GM04504 (cell line): ENCODE measurements around the gene SCCPDH.

Experiments
- DNase-seq: peaks from one replicate; pipeline ENCODE4 v3.0.0-alpha.2; 2012; ENCODE audit warnings: low read depth

The SCCPDH gene

DNA sequence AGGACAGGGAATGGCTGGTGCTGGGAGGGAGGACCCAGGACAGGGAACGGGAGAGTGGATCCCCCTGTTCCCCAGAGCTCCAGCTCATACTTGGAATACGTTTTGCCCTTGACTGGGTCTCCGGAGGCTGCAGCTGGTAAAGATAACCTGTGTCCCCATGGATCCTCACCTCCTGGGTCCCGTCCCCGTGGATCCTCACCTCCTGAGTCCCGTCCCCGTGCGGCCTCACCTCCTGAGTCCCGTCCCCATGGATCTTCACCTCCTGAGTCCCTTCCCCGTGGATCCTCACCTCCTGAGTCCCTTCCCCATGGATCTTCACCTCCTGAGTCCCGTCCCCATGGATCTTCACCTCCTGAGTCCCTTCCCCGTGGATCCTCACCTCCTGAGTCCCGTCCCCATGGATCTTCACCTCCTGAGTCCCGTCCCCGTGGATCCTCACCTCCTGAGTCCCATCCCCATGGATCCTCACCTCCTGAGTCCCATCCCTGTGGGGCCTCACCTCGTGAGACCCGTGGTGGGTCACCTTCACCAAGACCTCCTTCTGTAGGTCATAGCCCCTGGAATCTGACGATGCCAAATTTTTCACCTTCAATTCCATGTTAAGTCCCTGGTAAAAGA lies 61.4 kb downstream of the SCCPDH start:
- DNase-seq: no peak

DNA sequence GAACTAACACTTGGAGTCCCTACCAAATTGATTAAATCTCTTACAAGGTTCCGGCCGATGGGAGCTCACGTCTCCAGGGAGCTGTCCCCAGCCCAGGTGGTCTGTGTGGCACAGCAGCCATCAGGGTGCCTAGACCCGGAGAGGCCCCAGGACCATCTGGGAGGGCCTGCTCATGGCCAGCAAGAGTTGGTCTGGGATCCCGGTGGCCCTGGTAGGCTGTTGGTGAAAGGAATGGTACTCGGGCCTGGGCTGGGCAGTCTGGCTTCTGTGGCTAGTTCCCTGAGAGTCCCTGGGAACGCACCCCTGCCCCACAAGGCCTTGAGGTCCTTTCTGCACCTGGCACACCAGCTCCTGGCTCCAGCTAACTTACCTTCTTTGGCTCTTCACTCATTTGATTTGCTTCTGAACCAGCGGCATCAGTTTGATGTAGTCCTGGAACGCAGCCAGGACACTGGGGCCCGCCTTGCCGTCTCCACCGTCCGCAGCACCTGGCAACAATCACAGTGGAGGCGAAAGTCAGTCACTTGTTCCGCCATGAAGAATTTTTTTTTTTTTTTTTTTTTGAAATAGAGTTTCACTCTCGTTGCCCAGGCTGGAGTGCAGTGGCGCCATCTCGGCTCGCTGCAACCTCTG lies 62.5 kb downstream of the SCCPDH start:
- no peak for DNase-seq

DNA sequence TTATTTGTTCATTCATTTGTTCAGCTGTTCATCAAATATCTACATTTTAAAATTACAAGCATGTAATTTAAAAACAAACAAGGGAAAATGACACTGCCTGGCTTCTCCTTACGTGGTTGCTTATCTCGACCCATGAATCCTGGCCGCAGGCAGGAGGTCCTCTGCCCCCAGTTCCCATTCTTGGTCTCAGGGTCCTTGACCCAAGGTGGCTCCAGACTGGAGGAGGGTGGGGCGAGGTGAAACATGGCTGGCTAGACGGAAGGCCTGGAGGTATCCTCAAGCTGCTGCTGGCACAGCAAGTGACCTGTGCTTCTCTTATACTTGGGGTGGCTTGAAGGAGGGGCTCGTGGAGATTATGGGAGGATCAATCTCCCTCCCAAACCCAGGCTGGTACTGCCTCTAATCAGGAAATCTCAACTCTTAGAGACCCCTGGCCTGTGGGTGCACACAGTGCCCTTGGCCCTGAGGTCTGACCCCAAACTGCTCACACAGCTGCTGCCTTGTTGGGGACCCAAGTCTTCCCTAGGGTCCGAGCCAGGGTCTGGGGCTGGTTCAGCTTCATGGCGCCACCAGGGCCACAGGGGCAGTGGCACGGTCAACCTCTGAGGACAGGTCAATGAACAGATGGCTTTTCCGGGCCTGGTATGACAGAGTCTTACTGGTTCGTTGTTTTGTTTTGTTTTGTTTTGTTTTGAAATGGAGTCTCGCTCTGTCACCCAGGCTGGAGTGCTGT lies 63.7 kb downstream of the SCCPDH start:
- DNase-seq: no peak

DNA sequence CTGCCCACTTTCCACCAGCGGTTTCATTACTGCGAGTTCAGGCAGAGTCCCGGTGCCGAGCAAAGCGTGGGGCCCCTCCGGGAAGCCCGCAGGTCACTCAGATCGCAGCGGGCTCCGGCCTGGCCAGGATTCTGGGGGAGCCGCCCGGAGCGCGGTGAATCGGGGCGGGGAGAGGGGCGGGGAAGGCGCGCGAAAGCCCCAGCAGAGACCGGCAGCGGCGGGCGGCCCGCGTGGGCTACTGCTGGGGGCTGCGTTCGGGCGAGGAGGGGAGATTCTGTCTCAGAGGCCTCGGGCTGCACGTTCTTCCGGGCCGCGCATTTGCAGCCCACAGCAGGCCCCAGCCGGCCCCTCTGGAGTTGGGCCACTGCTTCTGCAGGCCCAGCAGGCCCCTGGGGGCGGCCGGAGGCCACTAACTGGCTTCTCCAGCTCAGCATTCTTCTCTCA lies 64.7 kb downstream of the SCCPDH start:
- no peak for DNase-seq

DNA sequence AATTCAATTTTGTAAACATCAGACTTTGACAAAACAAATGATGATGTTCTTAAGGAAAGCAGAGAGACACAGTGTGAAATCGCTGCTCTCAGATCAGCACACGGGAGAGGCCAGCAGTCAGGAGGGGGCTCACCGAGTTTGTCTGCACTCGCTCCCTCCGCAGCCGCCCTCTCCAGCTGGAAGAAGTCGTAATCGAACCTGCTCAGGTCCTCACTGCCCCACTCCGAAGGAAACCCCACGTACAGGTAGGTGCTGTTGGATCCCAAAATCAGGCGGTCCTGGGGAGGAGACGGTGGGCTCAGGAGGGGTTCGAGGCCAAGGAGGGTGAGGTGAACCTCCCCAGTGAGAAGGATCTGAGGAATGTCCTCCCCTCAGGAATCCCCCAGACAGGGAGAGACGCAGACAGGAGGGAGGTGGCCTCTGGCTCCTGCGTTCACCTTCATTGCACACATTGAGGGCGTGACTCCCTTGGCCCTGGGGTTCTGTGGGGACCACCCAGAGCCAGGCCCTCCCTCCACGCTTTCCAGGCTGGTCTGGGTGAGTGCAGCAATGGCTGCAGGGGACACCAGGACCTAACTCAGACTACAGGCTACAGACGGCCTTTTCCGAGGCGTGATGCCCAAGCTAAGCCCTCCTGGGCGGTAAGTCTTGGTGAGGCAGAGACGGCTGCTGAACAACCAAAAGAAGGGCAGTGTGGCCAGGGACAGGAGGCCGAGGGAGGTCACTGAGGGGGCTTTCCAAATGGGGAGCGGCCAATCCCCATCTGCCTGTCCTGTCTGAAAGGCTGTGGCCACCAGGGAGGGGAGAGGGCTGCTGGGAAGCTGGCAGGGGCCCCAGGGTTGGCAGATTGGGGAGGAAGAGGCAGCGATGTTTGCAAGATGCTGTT lies 65.5 kb downstream of the SCCPDH start:
- DNase-seq: no peak

DNA sequence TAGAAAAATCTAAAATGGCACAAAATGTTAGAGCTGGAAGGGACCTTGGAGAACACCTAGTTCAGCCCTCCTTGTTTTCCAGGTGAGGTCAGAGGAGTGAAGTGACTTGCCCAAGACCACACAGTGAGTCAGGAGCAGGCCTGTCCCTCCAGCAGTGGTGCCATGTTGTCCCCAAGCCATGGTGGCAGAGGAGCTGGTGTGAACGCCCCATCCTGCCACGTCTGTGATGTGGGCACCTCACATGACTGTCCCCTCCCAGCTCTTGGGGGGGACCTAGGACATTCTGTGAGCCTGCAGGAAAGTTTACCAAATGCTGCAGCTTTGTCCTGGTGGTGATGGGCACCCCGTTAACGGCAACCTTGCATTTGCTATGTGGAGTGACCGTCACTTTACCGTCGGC lies 66.2 kb downstream of the SCCPDH start:
- DNase-seq: no peak

DNA sequence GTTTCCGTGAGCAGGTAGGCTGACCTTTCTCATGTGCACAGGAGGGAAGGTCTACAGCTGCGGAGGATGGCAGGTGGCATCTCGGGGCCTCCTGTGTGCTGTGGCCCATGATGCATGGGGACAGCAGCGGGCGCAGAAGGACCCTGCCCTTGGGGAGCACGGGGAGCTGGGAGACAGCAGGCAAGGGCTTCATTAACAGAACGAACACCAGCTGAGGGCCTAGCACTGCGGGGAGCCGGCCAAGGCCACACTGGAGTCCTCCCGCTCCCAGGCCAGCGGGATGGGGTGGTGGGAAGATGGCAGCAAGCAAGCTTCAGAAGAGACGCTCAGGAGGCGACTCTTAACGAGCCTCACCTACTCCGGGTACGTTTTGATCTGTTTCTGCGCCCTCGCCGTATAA lies 66.6 kb downstream of the SCCPDH start:
- DNase-seq: no peak

DNA sequence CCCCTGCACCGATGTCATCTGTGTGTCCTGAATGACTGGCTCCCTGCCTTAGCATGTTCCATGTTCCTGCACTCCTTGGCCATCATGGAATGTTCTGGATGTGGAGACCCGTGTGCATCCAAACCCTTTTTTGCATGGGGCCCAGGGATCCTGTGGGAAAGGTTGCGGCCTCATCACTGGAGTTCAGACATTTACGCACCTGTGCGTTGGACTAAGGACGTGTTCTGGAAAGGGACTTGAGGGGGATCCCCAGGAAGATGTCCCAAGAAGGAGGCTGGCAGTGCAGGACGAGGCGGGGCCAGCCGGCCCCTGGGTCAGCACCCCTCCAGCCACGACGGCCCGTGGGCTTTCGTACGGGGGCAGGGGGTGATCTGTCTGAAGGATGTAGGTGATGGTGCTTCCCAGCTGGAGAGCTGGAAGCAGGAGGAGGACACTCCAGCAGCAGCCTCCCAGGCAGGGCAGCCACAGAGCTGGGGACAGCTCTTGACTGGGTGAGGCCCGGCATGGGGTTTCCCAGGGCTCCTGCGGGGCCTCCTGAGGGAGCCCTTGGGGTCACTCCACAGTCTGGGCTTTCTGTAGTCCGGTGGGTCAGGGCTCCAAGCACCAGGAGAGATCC lies 67.2 kb downstream of the SCCPDH start:
- DNase-seq: no peak

DNA sequence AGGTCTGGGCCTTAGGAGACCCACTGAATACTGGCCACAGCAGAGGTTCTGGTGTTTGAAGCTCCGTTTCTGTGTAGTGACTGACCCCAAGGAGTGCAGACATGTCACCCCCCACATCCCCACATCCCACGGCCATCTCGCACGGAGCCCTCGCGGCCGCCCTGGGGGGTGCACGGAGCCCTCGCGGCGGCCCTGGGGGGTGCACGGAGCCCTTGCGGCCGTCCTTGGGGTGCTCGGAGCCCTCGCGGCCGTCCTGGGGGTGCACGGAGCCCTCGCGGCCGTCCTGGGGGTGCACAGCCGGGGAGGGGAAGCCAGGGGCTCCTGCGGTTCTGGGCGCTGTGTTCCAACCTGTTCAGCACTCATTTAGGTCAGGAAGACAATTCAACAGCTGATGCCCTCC lies 68.4 kb downstream of the SCCPDH start:
- DNase-seq: no peak

DNA sequence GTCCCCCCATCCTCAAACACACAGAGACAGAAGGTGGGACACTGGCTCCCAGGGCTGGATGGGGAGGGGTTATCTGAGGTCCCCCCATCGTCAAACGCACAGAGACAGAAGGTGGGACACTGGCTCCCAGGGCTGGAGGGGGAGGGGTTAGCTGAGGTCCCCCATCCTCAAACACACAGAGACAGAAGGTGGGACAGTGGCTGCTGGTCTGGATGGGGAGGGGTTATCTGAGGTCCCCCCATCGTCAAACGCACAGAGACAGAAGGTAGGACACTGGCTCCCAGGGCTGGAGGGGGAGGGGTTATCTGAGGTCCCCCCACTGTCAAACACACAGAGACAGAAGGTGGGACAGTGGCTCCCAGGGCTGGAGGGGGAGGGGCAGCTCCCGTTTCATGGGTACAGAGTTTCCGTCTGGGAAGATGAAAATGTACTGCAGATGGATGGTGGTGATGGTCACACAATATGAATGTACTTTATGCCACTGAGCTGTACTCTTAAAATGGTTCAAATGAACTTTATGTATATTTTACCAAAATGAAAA lies 69.2 kb downstream of the SCCPDH start:
- DNase-seq: no peak

DNA sequence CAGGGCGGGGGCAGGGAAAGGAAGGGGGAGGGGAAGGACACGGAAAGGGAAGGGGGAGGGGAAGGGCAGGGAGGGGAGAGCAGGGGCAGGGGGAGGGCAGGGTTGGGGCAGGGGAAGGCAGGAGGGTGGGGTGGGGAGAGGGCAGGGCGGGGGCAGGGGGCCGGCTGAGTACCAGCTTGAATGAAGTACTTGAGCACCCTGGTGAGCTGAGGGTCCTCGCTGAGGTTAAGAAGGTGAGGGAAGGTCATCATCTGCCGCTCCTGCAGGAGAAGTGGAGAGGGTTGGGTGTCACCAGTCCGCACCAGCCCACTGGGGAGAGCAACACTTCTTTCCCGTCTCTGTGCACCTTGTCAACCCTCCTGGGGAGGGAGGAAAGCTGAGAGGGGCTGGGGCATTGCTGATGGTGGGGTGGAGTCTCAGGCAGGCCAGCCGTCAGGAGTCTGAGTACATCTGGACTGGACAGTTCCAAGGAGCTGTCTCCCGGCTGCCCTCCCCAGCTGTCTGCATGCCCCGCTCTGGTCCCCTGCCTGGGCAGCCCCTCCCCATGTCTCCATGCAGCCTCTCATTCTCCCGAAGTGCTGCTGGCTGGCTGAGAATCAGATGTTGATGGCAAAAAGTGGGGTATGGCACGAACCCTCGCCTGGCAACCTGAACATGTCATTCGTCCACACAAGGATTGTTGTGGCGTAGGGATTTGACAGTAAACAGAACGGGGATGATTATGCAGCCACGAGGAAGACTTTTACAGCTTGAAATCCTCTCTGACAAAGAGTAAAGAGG lies 70.0 kb downstream of the SCCPDH start:
- no peak for DNase-seq

DNA sequence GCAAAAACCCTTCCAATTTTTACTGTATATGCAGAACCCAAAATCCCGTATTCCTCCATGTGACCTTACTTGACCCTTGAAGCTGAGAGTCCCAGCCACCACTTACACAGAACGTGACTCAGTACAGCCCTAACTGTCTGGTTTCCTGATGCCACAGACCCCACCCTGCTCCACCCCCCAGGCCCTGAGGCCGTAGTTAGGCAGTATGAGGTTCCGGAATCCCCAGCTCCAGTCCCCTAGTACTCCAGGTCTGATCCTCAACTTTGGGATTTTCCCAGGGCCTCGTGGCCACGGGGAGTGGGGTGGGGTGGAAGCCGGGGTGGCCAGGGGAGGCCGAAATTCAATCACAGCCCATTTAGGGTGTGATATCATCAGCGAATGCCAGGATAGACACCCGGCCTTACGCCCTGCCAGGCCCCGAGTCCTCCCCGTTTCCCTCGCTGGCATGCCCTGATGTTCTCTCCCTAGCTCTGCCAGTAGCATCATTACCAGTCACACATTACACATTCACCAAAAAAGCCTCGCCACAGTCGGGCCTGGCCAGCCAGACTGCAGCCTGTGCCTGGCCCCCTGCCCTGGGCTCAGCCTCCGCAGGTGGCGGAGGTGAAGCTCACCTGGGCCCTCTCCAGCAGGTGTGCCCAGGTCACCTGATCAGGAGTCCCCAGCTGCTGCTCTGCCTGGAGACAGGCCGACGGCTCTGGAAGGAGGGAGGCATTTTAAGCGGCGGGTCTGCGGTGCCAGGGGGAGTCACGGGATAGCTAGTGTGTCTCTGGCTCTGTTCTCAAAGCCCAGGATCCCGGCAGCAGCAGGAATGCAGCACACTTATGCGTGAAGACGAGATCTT lies 70.8 kb downstream of the SCCPDH start:
- no peak for DNase-seq

DNA sequence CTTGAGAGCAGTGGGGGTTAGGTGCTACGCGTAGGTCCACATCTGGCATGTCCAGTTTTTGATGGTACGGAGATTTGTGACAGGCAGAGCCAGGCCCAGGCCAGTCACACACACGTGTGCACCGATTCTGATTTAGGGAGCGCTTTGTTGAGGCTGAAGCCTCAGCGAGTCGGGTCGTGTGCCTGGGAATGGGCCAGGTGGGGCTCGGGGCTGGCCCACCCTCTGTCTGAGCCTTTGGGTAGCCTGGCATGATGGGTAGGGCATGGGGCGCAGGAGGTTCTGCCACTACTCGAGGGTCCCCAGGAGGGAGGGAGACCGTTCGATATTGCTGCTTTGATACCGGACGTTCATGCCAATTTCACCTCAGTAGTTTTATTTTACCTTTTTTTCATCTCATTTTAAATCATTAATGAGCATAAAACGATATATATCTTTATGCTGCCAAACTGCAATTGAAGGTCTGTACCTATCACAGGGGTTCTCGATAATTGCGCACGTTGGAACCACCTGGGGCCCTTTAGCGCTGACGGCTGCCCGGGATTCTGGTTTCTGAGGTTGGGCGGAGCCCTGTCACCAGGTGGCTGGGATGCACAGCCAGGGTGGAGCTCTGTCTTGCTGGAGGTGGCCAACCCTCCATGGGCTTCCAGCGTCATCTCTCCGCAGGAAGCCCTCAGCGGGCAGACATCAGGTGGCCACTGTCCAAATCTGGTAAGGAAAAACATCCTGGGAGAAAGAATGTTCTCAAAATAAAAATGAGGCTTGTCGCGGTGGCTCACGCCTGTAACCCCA lies 71.9 kb downstream of the SCCPDH start:
- no peak for DNase-seq

DNA sequence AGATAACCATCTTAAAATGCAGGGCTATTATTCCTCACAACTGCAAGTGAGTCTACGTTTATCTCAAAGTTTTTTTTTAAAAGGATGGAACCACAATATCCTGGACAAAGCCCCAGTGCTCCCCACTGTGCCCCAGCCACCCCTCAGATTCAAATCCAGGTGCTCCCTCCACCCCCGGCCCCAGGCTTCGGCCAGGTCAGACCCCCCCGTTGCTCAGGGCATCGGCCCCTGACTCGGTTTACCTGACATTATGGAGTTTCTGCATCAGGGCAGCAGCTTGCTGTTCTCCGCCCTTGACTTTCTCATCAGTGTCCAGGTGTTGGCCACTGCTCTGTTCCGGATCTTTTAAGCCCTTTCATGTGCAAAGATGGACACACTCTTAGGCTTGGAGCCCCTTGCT lies 72.9 kb downstream of the SCCPDH start:
- no peak for DNase-seq

DNA sequence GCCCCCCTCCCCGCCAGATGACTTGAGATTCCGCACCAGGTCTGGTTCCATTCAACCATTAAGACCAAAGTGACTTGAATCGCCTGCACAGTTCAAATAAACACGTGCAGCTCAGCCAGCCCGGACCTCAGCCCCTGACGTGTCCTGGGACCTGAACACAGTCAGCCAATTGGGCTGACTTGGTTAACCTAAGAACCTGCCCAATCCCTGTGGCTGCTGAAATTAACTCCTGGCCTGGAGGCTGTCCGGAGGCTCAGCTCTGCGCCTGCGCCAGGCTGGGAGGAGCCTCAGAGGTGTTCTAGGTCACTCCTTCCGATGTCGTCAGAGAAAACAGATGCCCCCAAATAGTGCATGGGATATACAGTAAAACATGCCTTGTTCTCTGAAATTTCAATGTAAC lies 73.4 kb downstream of the SCCPDH start:
- no peak for DNase-seq

DNA sequence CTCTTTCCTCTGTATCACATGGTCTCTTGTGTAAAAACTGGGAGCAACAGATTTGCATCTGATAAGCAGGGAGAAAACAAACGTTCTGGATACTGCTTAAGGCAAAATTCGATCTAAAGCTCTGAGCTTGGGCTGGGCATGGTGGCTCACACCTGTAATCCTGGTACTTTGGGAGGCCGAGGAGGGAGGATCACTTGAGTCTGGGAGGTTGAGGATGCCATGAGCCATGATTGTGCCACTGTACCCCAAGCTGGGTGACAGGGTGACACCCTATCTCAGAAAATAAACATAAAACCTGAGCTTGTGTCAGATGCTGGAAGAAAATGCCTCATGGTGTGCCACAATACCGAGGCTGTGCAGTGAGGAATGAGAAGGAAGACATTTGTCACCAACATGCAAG lies 73.9 kb downstream of the SCCPDH start:
- DNase-seq: no peak

DNA sequence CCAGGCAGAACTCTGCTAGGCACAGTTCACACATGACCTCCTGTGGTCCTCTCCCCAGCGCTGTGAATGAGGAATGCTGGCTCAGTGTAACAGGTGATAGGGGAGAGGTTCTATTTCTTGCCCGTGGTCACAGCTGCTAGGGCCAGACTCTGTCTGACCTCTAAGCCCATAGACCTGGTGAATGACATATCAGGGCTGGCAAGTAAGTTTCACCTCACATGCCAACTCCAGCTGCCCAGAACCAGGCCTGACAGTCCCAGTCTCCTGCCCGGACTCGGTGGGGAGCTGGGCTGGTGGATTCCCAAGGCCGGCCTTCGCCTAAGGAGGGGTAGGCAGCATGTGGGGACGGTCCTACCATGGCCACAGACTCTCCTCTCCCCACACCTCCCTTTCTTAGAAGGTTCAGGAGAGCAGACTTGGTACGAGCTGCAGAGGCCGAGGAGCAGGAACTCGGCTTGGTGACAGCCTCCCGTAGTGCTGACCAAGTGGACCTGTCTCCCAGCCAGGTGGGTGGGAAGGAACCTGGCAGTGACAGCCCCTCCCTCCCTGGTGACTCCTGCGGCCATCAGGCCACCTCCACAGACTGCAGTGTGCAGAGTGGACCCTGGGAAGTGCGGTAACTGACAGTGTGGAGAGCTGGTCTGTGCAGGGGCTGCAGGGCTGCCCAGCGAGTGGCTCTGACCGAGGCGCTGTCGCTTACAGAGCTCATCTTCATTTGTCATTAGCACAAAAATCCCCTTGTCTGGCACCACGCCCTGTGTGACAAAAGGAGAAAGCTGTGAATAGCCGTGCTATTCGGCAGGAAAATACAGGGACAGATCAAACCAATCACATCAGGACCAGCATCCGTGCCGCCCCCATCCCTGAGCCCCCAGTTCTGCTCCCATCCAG lies 74.6 kb downstream of the SCCPDH start:
- no peak for DNase-seq

DNA sequence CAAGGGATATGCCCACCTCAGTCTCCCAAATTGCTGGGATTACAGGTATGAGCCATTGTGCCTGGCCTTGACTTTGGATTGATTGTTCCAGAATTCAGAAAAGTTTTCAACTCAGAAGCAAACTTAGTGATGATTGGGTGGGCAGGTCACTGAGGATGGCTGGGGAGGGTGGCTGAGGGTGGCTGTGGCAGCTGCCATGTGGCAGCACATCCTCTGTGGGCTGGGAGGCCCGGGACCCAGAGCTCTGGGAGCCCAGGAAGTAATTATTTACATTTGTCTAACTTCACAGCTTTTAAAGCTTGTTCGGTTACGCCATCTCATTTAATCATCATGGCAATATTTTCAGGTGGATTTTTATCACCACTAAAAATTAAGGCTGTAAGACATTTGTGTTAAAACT lies 76.1 kb downstream of the SCCPDH start:
- DNase-seq: no peak
